GM12878 (cell line): ENCODE measurements around the gene SLC12A6. TPM values are rescaled to one million over a fixed set of nuclear protein-coding genes. Genes with fewer than 3 reads are reported as not detected.
A peak's percentile ranks its signal among the peaks of the same experiment; 100 is the strongest.

Experiments used
- ATAC-seq: fragments of 200-7000 bp; cut with Tn5 transposase; 3 replicates; pipeline ENCODE4 v1.9.1; 2020; ENCODE audit warnings: mild to moderate bottlenecking, moderate library complexity
- BruUV-seq: library from RNA; stranded (reverse); fragments of 400-500 nt; replicated peaks from 2 replicates; lab custom pipeline; 2021; lab: Mats Ljungman, UMichigan
- CTCF ChIA-PET: fragments of 300-600 bp; sonication (Branson Sonifier 250); formaldehyde crosslinking; extraction: SDS; loops from one replicate; lab custom pipeline; 2021; ENCODE audit warnings: inconsistent platforms; lab: Yijun Ruan, JAX
- POLR2A ChIA-PET: fragments of 350-600 bp; formaldehyde crosslinking; extraction: SDS; loops from one replicate; lab custom pipeline; 2021; ENCODE audit warnings: inconsistent platforms; lab: Charles Lee
- RAD21 ChIA-PET: fragments of 300-600 bp; sonication (Branson Sonifier 250); formaldehyde crosslinking; loops from one replicate; lab custom pipeline; 2023; ENCODE audit warnings: antibody characterized with exemption; ENCODE audit not compliant: unreplicated experiment; lab: Charles Lee
- SMC1A ChIA-PET: fragments of 300-600 bp; sonication (Branson Sonifier 250); formaldehyde crosslinking; loops from one replicate; lab custom pipeline; 2023; ENCODE audit not compliant: unreplicated experiment, uncharacterized antibody; lab: Charles Lee
- DNase-seq: peaks from one replicate; pipeline ENCODE4 v3.0.0-alpha.2; 2011; ENCODE audit warnings: low read depth, low spot score
- FAIRE-seq: peaks from 3 replicates; lab custom pipeline; 2011; peaks lifted over from hg19 to GRCh38; lab: Jason Lieb, UNC
- H2AFZ ChIP-seq: 2 replicates; pipeline ENCODE4 v1.6.0; 2011; ENCODE audit warnings: low read depth, low read length, control low read depth; ENCODE audit not compliant: control insufficient read depth
- H3K27ac ChIP-seq: 2 replicates; pipeline ENCODE4 v1.5.1; 2011; ENCODE audit warnings: control low read depth; ENCODE audit not compliant: control insufficient read depth, insufficient read depth
- H3K27me3 ChIP-seq, 2 experiments: replicated peaks in 1 of 2; 2 replicates each; pipeline versions ENCODE4 v1.6.0 to v1.6.1; 2011; ENCODE audit warnings: low read length in 1 of 2; ENCODE audit not compliant: control insufficient read depth in 2 of 2, insufficient read depth in 2 of 2
- H3K36me3 ChIP-seq, 2 experiments: 2 replicates each; pipeline ENCODE4 v1.5.1; 2011; ENCODE audit warnings: low read length in 1 of 2; ENCODE audit not compliant: control insufficient read depth in 2 of 2, insufficient read depth in 2 of 2
- H3K4me1 ChIP-seq: 2 replicates; pipeline ENCODE4 v1.6.1; 2011; ENCODE audit warnings: mild to moderate bottlenecking, low read length, moderate library complexity, mixed read lengths; ENCODE audit not compliant: control insufficient read depth, insufficient read depth
- H3K4me2 ChIP-seq: 2 replicates; pipeline ENCODE4 v1.6.0; 2011; ENCODE audit warnings: control low read depth; ENCODE audit not compliant: control insufficient read depth, insufficient read depth
- H3K4me3 ChIP-seq: fragments of 200-600 bp; sonication (generic); 2 replicates; pipeline ENCODE4 v1.5.1; 2016
- H3K79me2 ChIP-seq: 2 replicates; pipeline ENCODE4 v1.6.0; 2011; ENCODE audit warnings: low read length; ENCODE audit not compliant: control insufficient read depth, insufficient read depth
- H3K9ac ChIP-seq: 2 replicates; pipeline ENCODE4 v1.8.0; 2011; ENCODE audit warnings: low read length, control low read depth, mixed read lengths; ENCODE audit not compliant: control insufficient read depth, insufficient read depth
- H3K9me3 ChIP-seq: replicated peaks from 3 replicates; pipeline ENCODE4 v1.5.1; 2011; ENCODE audit warnings: mild to moderate bottlenecking, low read length; ENCODE audit not compliant: control insufficient read depth, insufficient read depth
- H4K20me1 ChIP-seq: 2 replicates; pipeline ENCODE4 v1.6.0; 2011; ENCODE audit not compliant: control insufficient read depth, insufficient read depth
- HDAC6 ChIP-seq: fragments of 200-600 bp; sonication (generic); IDR thresholded peaks from one replicate; pipeline ENCODE4 v1.8.0; 2017; ENCODE audit warnings: antibody characterized with exemption; ENCODE audit not compliant: unreplicated experiment
- IKZF1 ChIP-seq: fragments of 450-650 bp; conservative IDR thresholded peaks from 2 replicates; pipeline ENCODE4 v1.6.1; 2017; ENCODE audit warnings: antibody characterized with exemption, mild to moderate bottlenecking
- JUNB ChIP-seq: IDR thresholded peaks from 2 replicates; pipeline ENCODE4 v1.6.1; 2016; ENCODE audit warnings: antibody characterized with exemption, mild to moderate bottlenecking
- KDM1A ChIP-seq: fragments of 200-600 bp; sonication (generic); IDR thresholded peaks from 2 replicates; pipeline ENCODE4 v1.6.1; 2016; ENCODE audit warnings: borderline replicate concordance
- SREBF2 ChIP-seq: IDR thresholded peaks from 2 replicates; pipeline ENCODE4 v1.6.1; 2012; ENCODE audit warnings: mild to moderate bottlenecking, low read length
- TCF7 ChIP-seq: IDR thresholded peaks from 2 replicates; pipeline ENCODE4 v1.6.1; 2014; ENCODE audit warnings: antibody characterized with exemption, borderline replicate concordance
- YY1 ChIP-seq: IDR thresholded peaks from 2 replicates; pipeline ENCODE4 v1.6.1; 2011; ENCODE audit warnings: low read depth, mild to moderate bottlenecking, low read length
- ZBED1 ChIP-seq: IDR thresholded peaks from 2 replicates; pipeline ENCODE4 v1.6.1; 2016; ENCODE audit warnings: borderline replicate concordance
- ZNF217 ChIP-seq: fragments of 450-650 bp; IDR thresholded peaks from 2 replicates; pipeline ENCODE4 v1.6.1; 2017; ENCODE audit warnings: antibody characterized with exemption, mild to moderate bottlenecking
- ZNF24 ChIP-seq: fragments of 450-650 bp; IDR thresholded peaks from 2 replicates; pipeline ENCODE4 v1.6.1; 2017; ENCODE audit warnings: antibody characterized with exemption, mild to moderate bottlenecking
- ZNF384 ChIP-seq: IDR thresholded peaks from 2 replicates; pipeline ENCODE4 v1.6.1; 2012; ENCODE audit warnings: low read depth, mild to moderate bottlenecking, low read length, improper control_type of control experiment, borderline replicate concordance
- WGBS: methylation state at CpG from one replicate; pipeline ENCODE4 v1.1.6; 2016; ENCODE audit warnings: low lambda C conversion rate; ENCODE audit not compliant: insufficient replicate concordance, insufficient coverage; ENCODE audit errors: missing lambda C conversion rate; 5-methylcytosine and 5-hydroxymethylcytosine counted together
- in situ Hi-C: fragments of 300-500 bp; cut with MboI; formaldehyde crosslinking; loops from 9 replicates; pipeline ENCODE4 v1.14.3; 2018; ENCODE audit warnings: mixed read lengths
- intact Hi-C: fragments of 100-400 bp; cut with micrococcal nuclease; formaldehyde crosslinking; loops from one replicate; pipeline ENCODE4 v1.14.2; 2022; ENCODE audit not compliant: unreplicated experiment
- polyA plus RNA-seq, 11 experiments: library from polyadenylated mRNA; depleted of rRNA in 4 of 11; unstranded in 6 of 11; stranded (reverse) in 5 of 11; fragments of >200 nt; fragmentation: Nextera tagmentation in 4 of 11; fragmentation: Illumina TruSeq in 1 of 11; extraction: Ambion mirVana in 4 of 11; extraction: Trizol in 1 of 11; gene quantifications; 1 replicate in 1 of 11; 2 replicates in 10 of 11; pipeline versions ENCODE4 v1.2.1 to v1.2.3, GENCODE V29; 2011 to 2016; ENCODE audit warnings: inconsistent platforms in 2 of 11, missing spikeins in 2 of 11, low read depth in 1 of 11
- total RNA-seq, 4 experiments: library from RNA; depleted of rRNA in 3 of 4; stranded (reverse); fragments of >200 nt in 3 of 4; fragmentation: Illumina TruSeq in 1 of 4; extraction: Trizol in 1 of 4; gene quantifications; 2 replicates each; pipeline versions ENCODE4 v1.2.1 to v1.2.3, GENCODE V29; 2013 to 2021
- TF ChIP-seq, protein P1 (sequence below): fragments of 450-650 bp; IDR thresholded peaks from 2 replicates; pipeline ENCODE4 v1.6.1; 2017; ENCODE audit warnings: mild to moderate bottlenecking, moderate library complexity
- TF ChIP-seq, protein P2 (sequence below): fragments of 450-650 bp; IDR thresholded peaks from 2 replicates; pipeline ENCODE4 v1.6.1; 2017; ENCODE audit warnings: borderline replicate concordance
- TF ChIP-seq, protein P3 (sequence below): fragments of 450-650 bp; formaldehyde crosslinking; IDR thresholded peaks from 2 replicates; pipeline ENCODE4 v1.5.0; 2022; ENCODE audit warnings: mild to moderate bottlenecking, missing genetic modification characterization

Gene SLC12A6
- total and polyA plus RNA-seq, 10 of the 15 experiments (the other 5 are each of a cell fraction or from before 2014, with no cell fraction given) = 4.7 to 94.4 (median 34.2) TPM

- Histone ChIP-seq H3K27ac (peak overlapping the region; percentile 93), H3K4me1 (peaks cover 6% of the 10 kb centered on the region; the same call in 1 of the 2 replicates), H3K4me3 (peak overlapping the region; percentile 84), H3K27me3 (no peaks in the 10 kb centered on the region), H2AFZ (peak overlapping the region; percentile 97), H3K79me2 (peaks cover 17% of the 10 kb centered on the region), H3K4me2 (peak overlapping the region; percentile 85), H3K9ac (peak overlapping the region; percentile 85), H3K9me3 (no peaks in the 10 kb centered on the region), H4K20me1 (no peaks in the 10 kb centered on the region), H3K36me3 (peaks cover 0 to 2% of the 10 kb centered on the region in 2 experiments; a peak in 1 of 4 replicates)
- ChIA-PET POLR2A (interaction anchor here (0.6 to 0.7 kb wide), 2 partner anchors 75 to 118 kb away, joined by 4 to 6 read pairs; no protein-coding TSS in a partner anchor), RAD21 (interaction anchor here (1.3 to 2.6 kb wide), 3 partner anchors 17 to 143 kb away, joined by 3 to 10 read pairs (median 6); partner anchors contain the start of gene LPCAT4), CTCF (interaction anchor here (0.7 to 2.8 kb wide), 4 partner anchors 13 to 144 kb away, joined by 4 to 10 read pairs (median 6); partner anchors contain the start of genes KATNBL1 and LPCAT4), SMC1A (interaction anchor here (0.6 to 1.7 kb wide), 4 partner anchors 10 to 1186 kb away, joined by 3 to 7 read pairs (median 4); no protein-coding TSS in a partner anchor)
- BruUV-seq = no TSS peak
- no peak for DNase-seq
- ATAC-seq = peak; percentile 31
- in situ Hi-C loops (no loop called here), intact Hi-C loops (no loop called here)
- 1% methylated on average over 23 of the region's 24 CpGs for WGBS
- FAIRE-seq = peak; percentile 7
- no peak for TF ChIP-seq ZBED1
- TF ChIP-seq, protein P1, sequence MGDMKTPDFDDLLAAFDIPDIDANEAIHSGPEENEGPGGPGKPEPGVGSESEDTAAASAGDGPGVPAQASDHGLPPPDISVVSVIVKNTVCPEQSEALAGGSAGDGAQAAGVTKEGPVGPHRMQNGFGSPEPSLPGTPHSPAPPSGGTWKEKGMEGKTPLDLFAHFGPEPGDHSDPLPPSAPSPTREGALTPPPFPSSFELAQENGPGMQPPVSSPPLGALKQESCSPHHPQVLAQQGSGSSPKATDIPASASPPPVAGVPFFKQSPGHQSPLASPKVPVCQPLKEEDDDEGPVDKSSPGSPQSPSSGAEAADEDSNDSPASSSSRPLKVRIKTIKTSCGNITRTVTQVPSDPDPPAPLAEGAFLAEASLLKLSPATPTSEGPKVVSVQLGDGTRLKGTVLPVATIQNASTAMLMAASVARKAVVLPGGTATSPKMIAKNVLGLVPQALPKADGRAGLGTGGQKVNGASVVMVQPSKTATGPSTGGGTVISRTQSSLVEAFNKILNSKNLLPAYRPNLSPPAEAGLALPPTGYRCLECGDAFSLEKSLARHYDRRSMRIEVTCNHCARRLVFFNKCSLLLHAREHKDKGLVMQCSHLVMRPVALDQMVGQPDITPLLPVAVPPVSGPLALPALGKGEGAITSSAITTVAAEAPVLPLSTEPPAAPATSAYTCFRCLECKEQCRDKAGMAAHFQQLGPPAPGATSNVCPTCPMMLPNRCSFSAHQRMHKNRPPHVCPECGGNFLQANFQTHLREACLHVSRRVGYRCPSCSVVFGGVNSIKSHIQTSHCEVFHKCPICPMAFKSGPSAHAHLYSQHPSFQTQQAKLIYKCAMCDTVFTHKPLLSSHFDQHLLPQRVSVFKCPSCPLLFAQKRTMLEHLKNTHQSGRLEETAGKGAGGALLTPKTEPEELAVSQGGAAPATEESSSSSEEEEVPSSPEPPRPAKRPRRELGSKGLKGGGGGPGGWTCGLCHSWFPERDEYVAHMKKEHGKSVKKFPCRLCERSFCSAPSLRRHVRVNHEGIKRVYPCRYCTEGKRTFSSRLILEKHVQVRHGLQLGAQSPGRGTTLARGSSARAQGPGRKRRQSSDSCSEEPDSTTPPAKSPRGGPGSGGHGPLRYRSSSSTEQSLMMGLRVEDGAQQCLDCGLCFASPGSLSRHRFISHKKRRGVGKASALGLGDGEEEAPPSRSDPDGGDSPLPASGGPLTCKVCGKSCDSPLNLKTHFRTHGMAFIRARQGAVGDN = no peak
- no peak for TF ChIP-seq KDM1A
- no peak for TF ChIP-seq ZNF24
- no peak for TF ChIP-seq ZNF217
- no peak for TF ChIP-seq HDAC6
- TF ChIP-seq IKZF1 = no peak
- no peak for TF ChIP-seq JUNB
- TF ChIP-seq, protein P2, sequence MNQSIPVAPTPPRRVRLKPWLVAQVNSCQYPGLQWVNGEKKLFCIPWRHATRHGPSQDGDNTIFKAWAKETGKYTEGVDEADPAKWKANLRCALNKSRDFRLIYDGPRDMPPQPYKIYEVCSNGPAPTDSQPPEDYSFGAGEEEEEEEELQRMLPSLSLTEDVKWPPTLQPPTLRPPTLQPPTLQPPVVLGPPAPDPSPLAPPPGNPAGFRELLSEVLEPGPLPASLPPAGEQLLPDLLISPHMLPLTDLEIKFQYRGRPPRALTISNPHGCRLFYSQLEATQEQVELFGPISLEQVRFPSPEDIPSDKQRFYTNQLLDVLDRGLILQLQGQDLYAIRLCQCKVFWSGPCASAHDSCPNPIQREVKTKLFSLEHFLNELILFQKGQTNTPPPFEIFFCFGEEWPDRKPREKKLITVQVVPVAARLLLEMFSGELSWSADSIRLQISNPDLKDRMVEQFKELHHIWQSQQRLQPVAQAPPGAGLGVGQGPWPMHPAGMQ = no peak
- no peak for TF ChIP-seq ZNF384
- TF ChIP-seq SREBF2 = no peak
- TF ChIP-seq TCF7 = no peak
- TF ChIP-seq YY1 = no peak
- TF ChIP-seq, protein P3, sequence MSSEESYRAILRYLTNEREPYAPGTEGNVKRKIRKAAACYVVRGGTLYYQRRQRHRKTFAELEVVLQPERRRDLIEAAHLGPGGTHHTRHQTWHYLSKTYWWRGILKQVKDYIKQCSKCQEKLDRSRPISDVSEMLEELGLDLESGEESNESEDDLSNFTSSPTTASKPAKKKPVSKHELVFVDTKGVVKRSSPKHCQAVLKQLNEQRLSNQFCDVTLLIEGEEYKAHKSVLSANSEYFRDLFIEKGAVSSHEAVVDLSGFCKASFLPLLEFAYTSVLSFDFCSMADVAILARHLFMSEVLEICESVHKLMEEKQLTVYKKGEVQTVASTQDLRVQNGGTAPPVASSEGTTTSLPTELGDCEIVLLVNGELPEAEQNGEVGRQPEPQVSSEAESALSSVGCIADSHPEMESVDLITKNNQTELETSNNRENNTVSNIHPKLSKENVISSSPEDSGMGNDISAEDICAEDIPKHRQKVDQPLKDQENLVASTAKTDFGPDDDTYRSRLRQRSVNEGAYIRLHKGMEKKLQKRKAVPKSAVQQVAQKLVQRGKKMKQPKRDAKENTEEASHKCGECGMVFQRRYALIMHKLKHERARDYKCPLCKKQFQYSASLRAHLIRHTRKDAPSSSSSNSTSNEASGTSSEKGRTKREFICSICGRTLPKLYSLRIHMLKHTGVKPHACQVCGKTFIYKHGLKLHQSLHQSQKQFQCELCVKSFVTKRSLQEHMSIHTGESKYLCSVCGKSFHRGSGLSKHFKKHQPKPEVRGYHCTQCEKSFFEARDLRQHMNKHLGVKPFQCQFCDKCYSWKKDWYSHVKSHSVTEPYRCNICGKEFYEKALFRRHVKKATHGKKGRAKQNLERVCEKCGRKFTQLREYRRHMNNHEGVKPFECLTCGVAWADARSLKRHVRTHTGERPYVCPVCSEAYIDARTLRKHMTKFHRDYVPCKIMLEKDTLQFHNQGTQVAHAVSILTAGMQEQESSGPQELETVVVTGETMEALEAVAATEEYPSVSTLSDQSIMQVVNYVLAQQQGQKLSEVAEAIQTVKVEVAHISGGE (CRISPR knock-in tag) = no peak
Observed at GRCh38 chr15:34223904-34224596, 113.5 kb downstream of the SLC12A6 start.
